Right cardiac atrium (tissue), 5 donors: ENCODE measurements around the gene GRPEL2. TPM values are rescaled to one million over a fixed set of nuclear protein-coding genes. Genes with fewer than 3 reads are reported as not detected.

Experiments used
- ATAC-seq, 2 donors: fragments of 200-7000 bp; cut with Tn5 transposase; one replicate each; pipeline versions ENCODE4 v1.8.0 to v1.9.1; 2020; ENCODE audit warnings: moderate library complexity in 2 of 2, mild to moderate bottlenecking in 1 of 2
- DNase-seq, 3 donors: peaks; one replicate each; pipeline ENCODE4 v3.0.0-alpha.2; 2020
- H3K27ac ChIP-seq: one replicate; pipeline ENCODE4 v1.5.1; 2013; ENCODE audit warnings: mild to moderate bottlenecking, low read length, control low read depth, moderate library complexity
- H3K27me3 ChIP-seq: one replicate; pipeline ENCODE4 v1.6.1; 2013; ENCODE audit not compliant: control insufficient read depth, insufficient read depth
- H3K4me1 ChIP-seq: one replicate; pipeline ENCODE4 v1.6.1; 2013; ENCODE audit warnings: low read length; ENCODE audit not compliant: control insufficient read depth, insufficient read depth
- H3K4me3 ChIP-seq: one replicate; pipeline ENCODE4 v1.5.1; 2013; ENCODE audit warnings: low read length, control low read depth
- H3K9me3 ChIP-seq: one replicate; pipeline ENCODE4 v1.6.1; 2013; ENCODE audit warnings: low read length; ENCODE audit not compliant: control insufficient read depth
- WGBS: extraction: QIAGEN DNeasy Blood & Tissue Kit; methylation state at CpG from one replicate; pipeline ENCODE4 v1.1.7; 2013; 5-methylcytosine and 5-hydroxymethylcytosine counted together
- intact Hi-C, 4 donors: fragments of 100-400 bp; cut with DNase I; formaldehyde crosslinking; loops; one replicate each; pipeline versions ENCODE4 v1.11.0 to v1.14.0; 2022 to 2023
- polyA plus RNA-seq: library from polyadenylated mRNA; stranded (reverse); fragments of 200-250 nt; gene quantifications from one replicate; pipeline ENCODE4 v1.2.3, GENCODE V29; 2013
- total RNA-seq, 4 donors: library from RNA; stranded (reverse); fragmentation: NEBNext Ultra II Directional; extraction: Animal tissue kit (Norgen Biotek cat#: 25700); gene quantifications; one replicate each; pipeline ENCODE4 v1.2.1, GENCODE V29; 2021
- donor health status: healthy with polysubstance abuse.
- donor health status: DM: no; HTN: yes; CAD: no.
- donor health status: DM: no; HTN: no; CAD: no.
- donor health status: DM: no; HTN: yes; CAD: no; lungs with severe emphysema.
- donor health status: DM: yes; HTN: yes; CAD: no.

The GRPEL2 gene
- total and polyA plus RNA-seq, 5 donors, result 4.8 to 11.3 (median 9.2) TPM

DNA sequence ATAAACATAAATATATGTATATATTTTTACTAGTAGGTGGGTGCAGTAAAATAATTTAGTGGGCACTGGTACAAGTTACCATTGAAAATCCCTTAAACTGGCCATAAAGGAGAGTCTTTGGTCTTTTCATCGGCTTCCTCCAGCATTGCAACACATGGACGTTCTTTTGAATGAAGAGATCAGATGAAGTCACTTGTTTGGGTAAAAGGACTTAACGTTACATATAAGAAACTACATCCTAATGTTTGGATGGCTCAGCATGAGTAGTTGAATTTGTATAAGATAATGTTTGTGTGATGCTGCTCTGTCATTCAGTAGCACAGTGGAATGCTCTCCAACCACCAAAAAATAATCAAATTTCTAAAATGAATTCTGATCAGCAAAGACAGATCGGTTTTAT is 42.1 kb upstream of the GRPEL2 start:
- 70% methylated on average over 4 of the region's 4 CpGs for WGBS
- intact Hi-C loops, result no loop called here
- Histone ChIP-seq H3K9me3 (no peaks in the 10 kb centered on the region), H3K27me3 (no peaks in the 10 kb centered on the region), H3K27ac (no peak overlapping the region), H3K4me3 (no peak overlapping the region), H3K4me1 (peaks cover 16% of the 10 kb centered on the region)
- no peak for DNase-seq
- no peak for ATAC-seq

DNA sequence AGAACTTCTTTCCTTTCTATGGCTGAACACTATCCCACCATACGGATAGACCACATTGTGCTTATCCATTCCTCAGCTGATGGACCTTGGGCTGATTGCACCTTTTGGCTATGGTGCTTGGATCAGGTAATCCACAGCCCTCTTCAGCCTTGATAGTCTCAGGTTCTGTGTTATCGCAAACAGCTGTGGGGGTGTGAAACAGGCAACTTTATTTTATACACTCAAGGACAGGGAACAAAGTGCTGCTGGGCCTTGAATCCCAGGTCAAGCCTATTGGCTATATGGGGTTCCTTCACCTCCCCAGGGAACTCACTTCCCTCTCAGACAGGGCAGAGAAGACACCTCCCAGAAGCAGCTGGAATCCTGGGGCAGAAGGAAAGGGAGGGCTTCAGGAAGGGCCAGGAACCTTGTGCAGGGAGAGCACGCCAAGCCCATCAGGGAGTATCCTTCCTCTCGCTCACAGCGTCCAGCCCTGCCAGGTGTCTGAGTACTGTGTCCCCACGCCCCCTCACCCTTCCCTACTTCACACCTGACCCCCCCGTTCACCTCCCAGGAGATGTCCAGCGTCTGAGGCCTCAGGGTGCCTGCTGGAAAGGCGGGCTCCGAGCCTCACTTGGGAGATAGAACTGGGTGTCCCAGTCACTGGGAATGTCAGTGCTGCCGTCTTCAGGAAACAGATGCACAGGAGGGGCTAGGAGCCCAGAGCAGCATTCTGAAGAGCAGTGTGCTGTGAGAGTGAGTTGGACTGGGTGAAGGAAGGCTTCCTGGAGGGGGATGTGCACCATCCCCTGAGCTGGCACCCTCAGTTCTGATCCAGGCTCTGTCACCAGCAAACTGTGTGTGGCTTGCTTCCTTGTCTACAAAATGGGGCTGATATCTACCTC is 40.9 kb upstream of the GRPEL2 start:
- Histone ChIP-seq H3K27me3 (no peaks in the 10 kb centered on the region), H3K27ac (peak overlapping the region; percentile 37), H3K4me1 (peaks cover 8% of the 10 kb centered on the region), H3K4me3 (no peak overlapping the region), H3K9me3 (no peaks in the 10 kb centered on the region)
- intact Hi-C loops, result no loop called here
- DNase-seq (no peak), ATAC-seq (peak; percentile 53 to 68)
- 61% methylated on average over 11 of the region's 11 CpGs for WGBS

DNA sequence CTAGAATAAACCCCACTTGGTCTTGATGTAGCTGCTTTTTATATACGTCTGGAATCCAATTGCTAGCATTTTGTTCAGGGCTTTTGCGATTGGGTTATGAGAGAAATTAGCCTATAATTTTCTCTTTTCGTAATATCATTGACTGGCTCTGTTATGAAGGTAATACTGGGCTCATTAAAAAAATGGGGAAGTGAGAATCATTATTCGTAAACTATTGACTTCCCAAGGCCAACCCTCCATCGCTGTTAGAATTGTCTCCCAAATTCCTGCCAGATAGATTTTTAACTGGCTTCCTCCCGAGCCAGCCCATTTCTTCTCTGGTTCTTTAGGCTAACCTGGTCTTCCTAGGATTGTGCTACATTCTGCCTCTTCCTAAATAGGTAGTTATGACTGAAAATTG is 35.9 kb upstream of the GRPEL2 start:
- H3K9me3 ChIP-seq, result no peaks in the 10 kb centered on the region
- intact Hi-C loops, result no loop called here
- whole genome bisulfite sequencing, result 78% methylated on average over 6 of the region's 6 CpGs
- DNase-seq (no peak), ATAC-seq (no peak)
- no peaks in the 10 kb centered on the region for H3K27me3 ChIP-seq
- H3K4me1 ChIP-seq, result no peaks in the 10 kb centered on the region
- no peak overlapping the region for H3K4me3 ChIP-seq
- no peak overlapping the region for H3K27ac ChIP-seq

DNA sequence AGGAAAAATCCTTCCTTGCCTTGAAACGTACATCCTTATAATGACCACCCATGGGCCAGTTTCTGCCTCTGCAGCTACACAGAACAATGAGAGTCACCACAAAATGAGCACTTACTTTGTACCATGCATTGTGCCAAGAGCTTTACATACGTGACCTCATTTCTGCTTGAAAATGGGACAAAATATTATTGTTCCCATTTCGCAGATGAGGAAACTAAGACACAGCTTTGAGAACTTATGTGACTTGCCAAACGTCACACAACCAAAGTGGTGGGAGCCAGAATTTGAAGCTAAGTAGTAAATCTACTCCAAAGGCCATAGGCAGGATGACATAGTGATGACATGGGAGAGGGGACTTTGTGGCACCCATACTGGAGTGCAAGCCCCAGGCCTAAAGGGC is 34.8 kb upstream of the GRPEL2 start:
- peak in 1 of 2 donors; percentile 16 for ATAC-seq
- H3K27ac ChIP-seq, result no peak overlapping the region
- DNase-seq, result no peak
- H3K27me3 ChIP-seq, result no peaks in the 10 kb centered on the region
- 80% methylated on average over 4 of the region's 4 CpGs for WGBS
- no peak overlapping the region for H3K4me3 ChIP-seq
- H3K4me1 ChIP-seq, result no peaks in the 10 kb centered on the region
- intact Hi-C loops, result no loop called here
- no peaks in the 10 kb centered on the region for H3K9me3 ChIP-seq

DNA sequence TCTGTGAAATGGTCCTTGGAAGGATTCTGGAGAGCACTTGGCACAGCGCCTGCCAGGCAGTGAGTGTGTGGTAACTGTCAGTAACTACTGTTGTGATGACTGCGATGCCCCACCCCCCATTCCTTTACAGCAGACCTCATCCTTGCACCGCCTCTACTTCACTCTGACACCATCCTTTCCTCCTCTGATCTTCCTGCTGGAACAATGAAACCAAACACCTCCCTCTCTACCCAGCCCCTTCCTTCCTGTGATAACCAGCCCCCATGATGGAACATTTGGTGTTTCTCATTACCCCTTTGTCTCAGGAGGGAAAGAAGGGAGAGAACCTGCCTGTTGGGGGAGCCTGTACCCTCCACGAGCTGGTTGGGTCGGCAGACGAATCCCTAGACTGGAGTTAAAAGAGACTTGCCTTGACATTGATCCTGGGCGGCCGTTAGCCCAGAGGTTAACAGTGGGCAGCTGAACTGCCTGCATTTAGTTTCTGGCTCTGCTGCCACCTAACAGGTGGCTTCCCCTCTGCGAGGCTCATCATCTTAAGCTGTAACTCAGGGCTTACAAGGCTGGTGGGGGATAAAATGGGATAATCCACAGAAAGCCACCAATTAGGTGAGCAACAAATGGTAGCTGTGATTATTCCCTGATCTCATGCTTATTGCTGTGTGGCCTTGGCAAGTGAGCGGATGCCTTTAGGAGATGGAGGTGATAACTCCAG is 34.2 kb upstream of the GRPEL2 start:
- Histone ChIP-seq H3K27me3 (no peaks in the 10 kb centered on the region), H3K4me3 (no peak overlapping the region), H3K4me1 (no peaks in the 10 kb centered on the region), H3K27ac (no peak overlapping the region), H3K9me3 (no peaks in the 10 kb centered on the region)
- peak; percentile 69 to 93 for ATAC-seq
- intact Hi-C loops, result no loop called here
- DNase-seq, result peak; percentile 77 to 87 (median 83)
- WGBS, result 56% methylated on average over 10 of the region's 10 CpGs

DNA sequence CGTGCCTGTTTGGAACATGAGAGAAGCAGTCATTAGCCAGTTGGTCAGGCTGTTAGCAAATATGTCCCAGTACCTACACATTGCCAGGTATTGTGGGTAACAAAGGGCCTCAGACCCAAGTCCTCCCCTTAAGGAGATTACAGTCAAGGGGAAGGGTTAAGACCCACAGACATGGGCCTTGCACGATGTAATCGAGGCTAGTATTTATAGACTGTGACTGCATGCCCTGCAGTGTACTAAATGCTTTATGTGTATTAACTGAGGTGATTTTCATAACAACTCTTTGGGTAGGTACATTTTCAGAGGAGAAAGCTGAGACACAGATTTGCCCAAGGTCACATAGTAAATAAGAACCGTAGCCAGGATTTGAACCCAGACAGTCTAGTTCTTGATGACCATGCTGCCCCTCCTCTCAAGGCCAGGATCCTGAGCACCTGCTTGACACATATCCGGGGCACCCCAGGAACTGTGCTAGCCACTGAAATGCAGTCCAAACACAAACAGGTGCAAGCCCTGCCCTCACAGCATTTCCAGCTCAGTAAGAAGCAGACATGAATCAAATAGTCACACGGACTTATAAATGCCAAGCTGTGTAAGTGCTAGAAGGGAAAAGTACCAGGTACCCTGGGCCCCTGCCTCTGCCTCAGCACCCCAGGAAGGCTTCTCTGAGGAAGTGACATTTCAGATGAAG is 32.0 kb upstream of the GRPEL2 start:
- no peak overlapping the region for H3K4me3 ChIP-seq
- DNase-seq, result no peak
- H3K27ac ChIP-seq, result peak overlapping the region; percentile 13
- intact Hi-C loops, result no loop called here
- H3K4me1 ChIP-seq, result no peaks in the 10 kb centered on the region
- H3K27me3 ChIP-seq, result no peaks in the 10 kb centered on the region
- 75% methylated on average over 6 of the region's 6 CpGs for WGBS
- no peaks in the 10 kb centered on the region for H3K9me3 ChIP-seq
- ATAC-seq, result no peak

DNA sequence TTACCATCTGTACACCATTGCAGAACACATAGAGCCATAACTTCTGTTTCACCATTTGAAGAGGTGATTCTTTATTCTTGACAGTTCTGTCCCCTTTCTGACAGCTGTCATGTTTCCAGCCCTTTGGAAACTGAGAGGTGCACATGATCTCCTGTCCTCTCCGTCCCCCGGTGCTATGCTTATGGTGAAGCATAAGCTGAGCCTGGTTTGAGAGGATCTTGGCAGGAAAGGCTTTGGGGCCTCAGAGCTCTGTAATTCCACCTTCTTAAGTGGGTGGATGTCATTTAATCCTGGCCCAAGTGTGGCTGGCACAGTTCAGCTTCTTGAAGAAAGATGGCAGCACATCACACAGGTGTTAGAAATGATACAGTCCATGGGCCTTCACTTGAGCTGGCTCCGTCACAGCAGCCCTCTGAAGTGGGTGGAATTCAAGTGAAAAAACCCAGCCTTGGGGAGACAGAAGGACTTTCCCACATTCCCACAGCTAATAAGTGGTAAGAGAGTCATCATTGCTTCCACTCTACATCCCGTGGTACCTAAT is 30.7 kb upstream of the GRPEL2 start:
- intact Hi-C loops, result loop anchor here in 1 of 4 donors (5.0 kb wide), 1 partner anchor 53 kb away; no protein-coding TSS in a partner anchor
- H3K27me3 ChIP-seq, result no peaks in the 10 kb centered on the region
- DNase-seq, result no peak
- H3K9me3 ChIP-seq, result no peaks in the 10 kb centered on the region
- H3K4me3 ChIP-seq, result no peak overlapping the region
- WGBS, result 80% methylated on average over 4 of the region's 4 CpGs
- H3K4me1 ChIP-seq, result no peaks in the 10 kb centered on the region
- peak overlapping the region; percentile 14 for H3K27ac ChIP-seq
- no peak for ATAC-seq

DNA sequence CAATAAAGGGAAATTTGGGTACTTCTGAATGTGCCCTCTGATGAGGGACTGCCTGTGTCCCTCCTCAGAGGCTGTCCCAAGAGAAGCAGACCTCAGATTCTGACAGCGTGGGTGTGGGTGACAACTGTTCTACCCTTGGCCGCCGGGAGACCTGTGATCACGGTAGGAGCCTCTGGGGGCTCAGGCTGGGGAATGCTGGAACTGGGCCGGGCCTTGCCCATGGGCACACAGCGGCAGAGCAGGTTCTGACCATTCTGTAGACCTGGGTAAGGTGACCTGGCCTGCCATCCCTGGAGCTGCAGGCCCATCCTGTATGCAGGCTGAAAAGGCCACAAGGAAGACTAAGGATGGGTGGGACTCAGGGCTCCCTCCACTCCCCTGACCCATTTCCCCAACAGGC is 29.5 kb upstream of the GRPEL2 start:
- ATAC-seq, result no peak
- H3K27ac ChIP-seq, result no peak overlapping the region
- H3K4me1 ChIP-seq, result peaks cover 5% of the 10 kb centered on the region

DNA sequence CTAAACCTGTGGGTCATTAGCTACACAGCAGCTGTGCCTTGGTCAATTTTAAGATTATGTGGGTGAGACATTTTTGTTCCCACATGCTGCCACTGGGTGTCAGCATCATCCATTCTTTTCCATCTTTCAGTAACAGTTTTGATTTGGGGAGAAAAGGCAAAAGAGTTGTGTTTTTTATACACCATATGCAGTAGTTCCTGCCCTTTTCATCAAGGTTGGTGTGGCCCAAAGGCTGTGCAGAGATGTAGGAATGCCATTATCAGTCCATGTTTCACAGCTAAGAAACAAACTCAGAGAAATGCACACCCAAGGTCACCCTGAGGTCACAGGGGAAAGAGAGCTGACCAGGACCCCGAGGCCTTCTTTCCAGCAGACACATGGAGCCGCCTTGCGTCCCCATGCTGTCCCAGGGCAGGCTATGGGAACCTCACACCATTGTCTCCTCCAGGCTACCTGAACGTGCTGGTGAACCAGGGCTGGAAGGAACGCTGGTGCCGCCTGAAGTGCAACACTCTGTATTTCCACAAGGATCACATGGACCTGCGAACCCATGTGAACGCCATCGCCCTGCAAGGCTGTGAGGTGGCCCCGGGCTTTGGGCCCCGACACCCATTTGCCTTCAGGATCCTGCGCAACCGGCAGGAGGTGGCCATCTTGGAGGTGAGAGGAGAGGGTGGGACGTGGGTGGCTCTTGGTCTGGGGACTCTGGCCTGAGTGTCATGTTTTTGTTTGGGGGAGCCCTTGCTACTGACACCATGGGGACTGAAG is 27.8 kb upstream of the GRPEL2 start:
- WGBS, result 81% methylated on average over 14 of the region's 14 CpGs
- H3K27me3 ChIP-seq, result no peaks in the 10 kb centered on the region
- H3K4me1 ChIP-seq, result peaks cover 5% of the 10 kb centered on the region
- intact Hi-C loops, result loop anchor here in 1 of 4 donors (5.0 kb wide), 1 partner anchor 50 kb away; no protein-coding TSS in a partner anchor
- peak overlapping the region; percentile 15 for H3K27ac ChIP-seq
- H3K4me3 ChIP-seq, result no peak overlapping the region
- no peak for ATAC-seq
- no peaks in the 10 kb centered on the region for H3K9me3 ChIP-seq
- DNase-seq, result no peak

More for the DNA sequence above, 29.5 kb upstream of the GRPEL2 start:
- H3K9me3 ChIP-seq, result no peaks in the 10 kb centered on the region
- H3K4me3 ChIP-seq, result no peak overlapping the region
- 89% methylated on average over 6 of the region's 6 CpGs for WGBS
- H3K27me3 ChIP-seq, result no peaks in the 10 kb centered on the region
- no peak for DNase-seq
- intact Hi-C loops, result loop anchor here in 1 of 4 donors (5.0 kb wide), 1 partner anchor 52 kb away; no protein-coding TSS in a partner anchor

DNA sequence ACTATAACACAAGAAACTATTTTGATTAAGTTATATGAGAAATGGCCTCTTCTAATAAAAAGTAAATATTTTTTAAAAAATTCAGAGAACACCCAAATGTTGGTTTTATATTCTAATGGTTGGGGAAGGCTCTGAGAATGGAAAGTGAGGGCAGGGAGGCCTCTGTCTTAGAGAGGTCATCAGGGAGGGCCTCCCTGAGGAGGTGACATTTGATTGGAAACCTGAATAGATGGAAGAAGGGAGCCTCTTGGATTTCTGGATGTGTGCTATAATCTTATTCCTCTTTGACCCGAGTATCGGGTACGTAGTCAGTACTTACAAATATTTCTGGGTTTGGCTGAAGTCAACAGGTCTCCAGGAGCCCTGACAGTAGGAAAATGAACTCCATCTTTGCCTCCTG is 26.1 kb upstream of the GRPEL2 start:
- ATAC-seq (no peak), DNase-seq (no peak)
- Histone ChIP-seq H3K4me3 (no peak overlapping the region), H3K27me3 (no peaks in the 10 kb centered on the region), H3K9me3 (no peaks in the 10 kb centered on the region), H3K27ac (no peak overlapping the region), H3K4me1 (peaks cover 5% of the 10 kb centered on the region)
- 94% methylated on average over 3 of the region's 3 CpGs for WGBS
- intact Hi-C loops, result loop anchor here in 1 of 4 donors (5.0 kb wide), 1 partner anchor 48 kb away; no protein-coding TSS in a partner anchor
